ENCODE data around the gene CAPS. TPM values are rescaled to one million over a fixed set of nuclear protein-coding genes. Genes with fewer than 3 reads are reported as not detected.

CAPS gene
- polyA plus RNA-seq, 10 donors = 3.2 to 8.3 (median 4.7) TPM

- no peak for DNase-seq
Observed at GRCh38 chr19:5933391-5934068, 19.5 kb downstream of the CAPS start.

- DNase-seq = no peak
Observed at GRCh38 chr19:5934069-5934401, 20.0 kb downstream of the CAPS start.

DNA sequence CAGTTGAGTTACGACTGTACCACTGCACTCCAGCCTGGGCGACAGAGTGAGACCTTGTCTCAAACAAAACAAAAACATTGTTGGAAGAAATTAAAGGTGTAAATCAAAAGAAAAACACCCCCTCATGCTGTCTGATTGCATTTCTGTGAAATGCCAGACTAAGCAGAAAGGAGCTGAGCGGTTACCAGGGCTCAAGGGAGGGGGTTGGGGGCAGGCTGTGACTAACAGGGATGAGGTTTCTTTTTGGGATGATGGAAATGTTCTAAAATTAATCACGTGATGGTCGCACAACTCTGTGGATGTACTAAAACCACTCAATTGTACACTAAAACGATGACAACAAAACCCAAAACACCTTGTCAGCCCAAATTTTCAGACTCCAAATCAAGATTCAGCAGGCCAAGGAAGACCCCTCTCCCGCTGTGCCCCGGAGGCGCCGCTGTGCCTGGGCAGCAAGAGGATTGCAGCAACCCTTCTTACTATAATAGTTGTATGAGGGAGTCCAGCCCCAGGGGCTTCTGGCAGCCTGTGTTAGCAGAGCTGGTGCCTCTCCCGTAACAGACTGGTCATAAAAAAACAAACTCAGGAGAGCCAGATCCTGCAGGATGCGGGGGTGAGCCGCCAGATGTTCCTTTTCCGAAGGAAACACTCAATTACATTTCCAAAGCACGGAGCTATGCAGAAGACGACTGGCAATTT lies 20.9 kb downstream of the CAPS start:
- peak in 2 of 3 donors; percentile 65 to 86 for DNase-seq

GRCh38 chr19:5935473-5936291 lies 21.6 kb downstream of the CAPS start:
- DNase-seq = no peak

- DNase-seq = no peak
Observed at GRCh38 chr19:5936292-5936592, 22.2 kb downstream of the CAPS start.

DNA sequence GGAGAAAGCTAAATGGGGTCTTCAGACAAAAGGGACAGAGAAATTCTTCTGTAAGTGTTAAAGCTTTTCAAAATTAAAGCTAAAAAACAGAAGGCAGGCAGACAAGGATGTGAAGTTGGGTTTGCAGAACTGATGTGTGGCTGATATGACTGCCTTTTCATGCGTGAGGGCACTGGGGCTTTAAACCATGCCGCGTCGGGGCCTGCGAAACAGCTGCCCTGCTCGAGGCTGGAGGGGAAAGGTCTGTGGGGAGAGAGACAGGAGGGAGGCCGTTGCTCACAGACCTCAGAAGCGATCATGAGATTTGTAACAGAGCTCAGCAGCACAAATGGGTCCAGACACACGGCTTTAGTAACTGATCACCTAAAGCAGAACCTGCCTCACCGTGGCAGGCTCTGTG lies 23.5 kb downstream of the CAPS start:
- no peak for DNase-seq

- no peak for DNase-seq
Observed at GRCh38 chr19:5940260-5941208, 26.5 kb downstream of the CAPS start.

DNA sequence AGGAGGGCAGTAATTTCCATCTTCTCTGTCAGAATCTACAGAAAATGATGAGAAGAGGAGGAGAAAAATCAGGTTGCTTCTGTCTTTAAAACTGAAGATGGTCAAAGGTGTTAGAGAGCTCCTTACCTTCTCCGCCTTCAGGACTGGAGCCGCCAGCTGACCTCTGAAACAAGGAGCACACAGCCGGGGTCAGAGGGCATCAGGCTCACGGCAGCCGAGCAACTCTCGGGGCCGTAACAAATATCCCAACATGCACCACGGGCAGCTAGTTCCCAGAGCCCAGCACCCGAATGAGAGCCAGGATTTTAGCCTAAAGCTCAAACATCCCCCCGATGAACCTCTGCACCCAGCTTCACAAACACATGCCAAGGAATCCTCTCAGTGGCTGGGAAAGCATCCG lies 27.6 kb downstream of the CAPS start:
- DNase-seq = no peak

DNA sequence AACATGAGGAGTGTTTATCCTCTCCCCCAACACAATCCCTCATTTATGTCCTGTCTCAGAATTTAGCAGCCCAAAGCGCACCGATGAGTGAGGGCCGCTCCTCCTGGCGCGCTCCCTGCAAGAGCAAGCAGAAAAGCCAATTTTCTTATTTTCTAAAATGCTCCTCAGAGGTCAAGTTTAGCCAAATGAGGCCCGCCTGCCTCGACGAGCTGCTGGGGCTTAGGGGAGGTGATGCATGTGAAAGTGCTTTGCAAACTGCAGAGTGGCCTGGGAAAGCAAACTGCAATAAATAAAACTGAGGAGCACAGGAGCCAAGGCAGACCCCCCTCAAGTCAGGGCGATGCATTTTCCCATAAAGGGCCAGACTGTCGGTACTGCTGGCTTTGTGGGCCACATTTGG lies 29.0 kb downstream of the CAPS start:
- peak; percentile 42 to 88 (median 58) for DNase-seq

DNA sequence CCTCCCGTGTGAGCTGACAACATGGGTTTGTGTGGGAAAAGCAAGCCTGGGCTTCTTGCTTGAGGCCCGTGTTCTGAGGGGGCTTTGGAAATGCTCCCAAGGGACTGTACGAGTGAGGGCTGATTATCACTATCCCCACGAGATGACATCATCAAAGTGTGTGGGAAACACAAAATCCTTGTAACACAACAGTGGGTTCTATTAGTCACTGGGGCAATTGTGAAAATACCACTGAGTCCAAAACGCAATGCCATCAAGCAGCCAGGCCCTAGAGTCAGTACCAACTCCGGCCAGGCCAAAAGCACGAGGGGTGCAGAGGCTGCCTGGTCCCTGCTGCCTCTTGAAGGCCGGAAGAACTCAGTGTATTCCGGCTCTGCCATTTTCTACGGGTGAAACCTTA lies 29.6 kb downstream of the CAPS start:
- no peak for DNase-seq

GRCh38 chr19:5947435-5947834 lies 33.4 kb downstream of the CAPS start:
- DNase-seq = peak in 1 of 3 donors; percentile 78

DNA sequence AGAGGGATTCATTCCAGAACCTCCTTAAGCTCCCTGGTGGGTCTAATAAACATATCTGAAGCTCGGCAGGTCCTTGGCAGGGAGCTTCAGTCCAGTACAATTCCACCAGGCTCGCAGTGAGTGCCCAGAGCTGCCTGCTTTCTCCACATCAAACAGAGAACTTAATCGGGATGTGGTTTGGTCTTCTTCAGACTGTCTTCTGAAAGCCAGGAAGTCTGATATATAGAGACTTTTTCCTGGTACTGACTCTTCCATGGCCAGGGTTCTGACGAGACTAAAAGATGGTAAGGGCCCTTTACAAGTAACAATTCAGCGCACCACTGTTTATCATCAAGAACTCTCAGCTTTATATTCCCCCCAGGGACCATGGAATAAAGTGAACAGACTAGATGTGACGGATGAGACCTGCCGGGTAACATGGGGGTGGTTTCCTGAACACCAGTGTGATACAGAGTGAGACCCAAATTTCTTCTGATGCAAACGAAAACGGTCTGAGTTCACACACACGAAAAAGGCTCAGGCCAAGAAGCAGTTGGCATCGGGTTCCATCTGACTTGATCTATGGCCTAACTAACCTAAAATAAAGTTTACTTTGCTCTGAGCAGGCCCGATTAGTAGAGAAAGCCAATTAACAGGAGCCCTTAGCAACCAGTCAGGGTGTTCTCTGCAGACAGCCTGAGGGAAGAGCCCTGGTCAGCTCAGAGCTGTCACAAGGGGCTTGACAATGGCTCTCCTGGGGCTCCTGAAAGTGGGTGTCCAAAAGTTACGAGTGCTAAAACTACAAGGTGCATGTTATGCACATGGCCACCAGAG lies 34.9 kb downstream of the CAPS start:
- no peak for DNase-seq

GRCh38 chr19:5949792-5950305 lies 35.8 kb downstream of the CAPS start:
- DNase-seq = no peak

DNA sequence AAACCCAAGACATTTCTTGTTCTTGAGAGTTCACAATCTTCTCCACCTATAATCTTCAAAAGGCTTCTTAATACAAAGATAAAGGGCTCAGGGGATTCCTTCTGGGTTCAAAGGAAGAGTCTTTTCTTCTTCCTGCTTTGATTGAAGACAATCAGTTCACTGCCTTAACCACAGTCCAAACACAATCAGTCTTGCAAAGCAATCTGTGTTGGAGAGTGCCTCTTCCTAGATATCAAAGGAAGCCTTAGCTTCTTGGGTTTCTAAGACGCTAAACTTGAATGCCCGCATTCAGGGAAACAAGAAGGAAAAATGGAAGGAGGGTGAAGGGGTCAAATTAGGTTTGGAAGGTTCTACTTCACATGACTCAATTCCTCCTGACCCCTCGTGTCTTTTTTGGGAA lies 36.7 kb downstream of the CAPS start:
- DNase-seq = no peak

DNA sequence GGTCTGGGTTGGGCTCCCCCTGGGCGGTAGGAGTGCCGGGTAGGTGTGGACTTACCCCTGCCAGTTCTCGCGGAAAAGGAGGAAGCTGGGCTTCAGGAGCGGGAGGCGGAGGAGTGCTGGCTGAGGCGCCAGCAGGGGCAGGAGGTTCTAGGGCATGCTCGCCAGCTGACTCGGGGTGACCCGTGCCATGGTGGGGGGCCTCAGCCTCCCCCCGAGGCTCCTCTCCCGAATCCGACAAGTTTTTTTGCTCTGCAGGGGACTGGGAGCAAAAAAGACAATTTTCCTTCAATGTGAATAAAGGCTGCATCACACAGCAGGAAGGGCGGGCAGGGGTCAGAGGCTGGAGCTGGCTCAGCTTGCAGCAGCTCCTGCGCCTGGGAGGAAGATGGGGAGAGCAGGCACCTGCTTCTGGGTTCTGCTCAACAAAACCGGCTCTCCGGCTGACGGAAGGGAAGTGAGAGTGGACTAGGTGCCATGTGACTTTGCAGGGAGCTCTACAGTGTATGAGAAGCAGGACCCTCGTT lies 37.3 kb downstream of the CAPS start:
- peak in 1 of 3 donors; percentile 35 for DNase-seq

GRCh38 chr19:5952193-5953029 lies 38.4 kb downstream of the CAPS start:
- peak in 1 of 3 donors; percentile 28 for DNase-seq

DNA sequence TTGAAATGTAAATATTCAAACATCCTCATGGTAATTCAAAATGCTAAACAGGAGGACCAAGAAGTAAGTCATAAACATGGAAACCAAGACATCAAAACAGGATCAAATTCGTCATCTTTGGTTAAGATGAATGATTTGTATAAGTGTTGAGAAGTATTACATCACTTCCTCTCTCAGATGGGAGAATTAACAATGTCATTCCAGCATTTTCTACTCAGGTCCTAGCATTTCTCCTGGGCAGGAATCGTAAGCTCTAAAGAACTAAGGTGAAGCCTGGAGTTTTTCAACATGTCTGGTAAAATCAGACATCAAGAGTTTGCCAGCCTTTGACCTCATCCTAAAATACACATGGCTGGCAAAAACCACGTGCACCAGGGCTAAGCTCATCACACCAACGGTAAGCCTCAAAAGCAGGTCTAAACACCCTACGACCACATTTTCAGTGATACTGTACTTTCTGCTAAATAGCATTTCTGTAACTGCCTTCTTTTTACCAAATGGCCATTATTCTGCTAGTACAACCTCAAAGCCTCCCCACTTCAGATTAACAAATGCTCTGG lies 39.1 kb downstream of the CAPS start:
- no peak for DNase-seq

- no peak for DNase-seq
Observed at GRCh38 chr19:5953680-5954213, 39.7 kb downstream of the CAPS start.

- no peak for DNase-seq
Observed at GRCh38 chr19:5954293-5954692, 40.2 kb downstream of the CAPS start.
